ENCODE data around the gene ERVW-1.
"Not testable (repeated sequence)": the region's sequence is repeated elsewhere in the genome, so short reads cannot be mapped to it uniquely, and the experiment has no call there.

The ERVW-1 gene

GRCh38 chr7:92477681-92478080, at the start of gene ERVW-1:
ERVW-1 (minus strand) TSS chr7:92477946; CDS start chr7:92470381, 7,565 bp downstream.
- DNase-seq (ENCODE audit: low read depth, low spot score), result not testable (repeated sequence)

GRCh38 chr7:92523110-92523509, 45.4 kb upstream of the ERVW-1 start:
- DNase-seq (ENCODE audit: low read depth, low spot score), result no peak

- no peak for DNase-seq (ENCODE audit: low read depth, low spot score)
These were observed 42.3 kb upstream of the ERVW-1 start for GRCh38 chr7:92520024-92520423.

GRCh38 chr7:92517631-92518030, 39.9 kb upstream of the ERVW-1 start:
- DNase-seq (ENCODE audit: low read depth, low spot score), result no peak

- no peak for DNase-seq (ENCODE audit: low read depth, low spot score)
These were observed 35.6 kb upstream of the ERVW-1 start for GRCh38 chr7:92513167-92513902.

GRCh38 chr7:92508946-92509345, 31.2 kb upstream of the ERVW-1 start:
- DNase-seq (ENCODE audit: low read depth, low spot score), result no peak

- DNase-seq (ENCODE audit: low read depth, low spot score), result no peak
These were observed 28.6 kb upstream of the ERVW-1 start for GRCh38 chr7:92506363-92506762.

- no peak for DNase-seq (ENCODE audit: low read depth, low spot score)
These were observed 26.8 kb upstream of the ERVW-1 start for GRCh38 chr7:92504563-92504962.

GRCh38 chr7:92503767-92504166, 26.0 kb upstream of the ERVW-1 start:
- DNase-seq (ENCODE audit: low read depth, low spot score), result no peak

- no peak for DNase-seq (ENCODE audit: low read depth, low spot score)
These were observed 20.8 kb upstream of the ERVW-1 start for GRCh38 chr7:92498557-92498956.

GRCh38 chr7:92496876-92497275, 19.1 kb upstream of the ERVW-1 start:
- no peak for DNase-seq (ENCODE audit: low read depth, low spot score)

- DNase-seq (ENCODE audit: low read depth, low spot score), result no peak
These were observed 11.9 kb upstream of the ERVW-1 start for GRCh38 chr7:92489634-92490033.

- no peak for DNase-seq (ENCODE audit: low read depth, low spot score)
These were observed 10.1 kb upstream of the ERVW-1 start for GRCh38 chr7:92487804-92488203.

GRCh38 chr7:92485974-92486373, 8.2 kb upstream of the ERVW-1 start:
- no peak for DNase-seq (ENCODE audit: low read depth, low spot score)

GRCh38 chr7:92485267-92485892, 7.6 kb upstream of the ERVW-1 start:
- no peak for DNase-seq (ENCODE audit: low read depth, low spot score)

- not testable (repeated sequence) for DNase-seq (ENCODE audit: low read depth, low spot score)
These were observed 6.5 kb upstream of the ERVW-1 start for GRCh38 chr7:92484226-92484625.

GRCh38 chr7:92483624-92484023, 5.9 kb upstream of the ERVW-1 start:
- not testable (repeated sequence) for DNase-seq (ENCODE audit: low read depth, low spot score)

- not testable (repeated sequence) for DNase-seq (ENCODE audit: low read depth, low spot score)
These were observed 1.4 kb upstream of the ERVW-1 start for GRCh38 chr7:92479146-92479545.

- DNase-seq (ENCODE audit: low read depth, low spot score), result no peak
These were observed 965 bp upstream of the ERVW-1 start for GRCh38 chr7:92478711-92479110.

GRCh38 chr7:92478095-92478494, 349 bp upstream of the ERVW-1 start:
- no peak for DNase-seq (ENCODE audit: low read depth, low spot score)

GRCh38 chr7:92475851-92476590, 1.7 kb downstream of the ERVW-1 start:
- not testable (repeated sequence) for DNase-seq (ENCODE audit: low read depth, low spot score)

GRCh38 chr7:92475261-92475770, 2.4 kb downstream of the ERVW-1 start:
- not testable (repeated sequence) for DNase-seq (ENCODE audit: low read depth, low spot score)

Data from iPS DF 19.7 (cell line).